Left ventricle myocardium inferior (tissue), 1 donor: Measurements from ENCODE around the gene HCFC1. TPM values are rescaled to one million over a fixed set of nuclear protein-coding genes. Genes with fewer than 3 reads are reported as not detected.

Source experiments
- DNase-seq: peaks from one replicate; pipeline ENCODE4 v3.0.0-alpha.2; 2020
- H3K27ac ChIP-seq: fragments of 200-600 bp; replicated peaks from 2 replicates; pipeline ENCODE4 v1.8.0; 2021
- H3K27me3 ChIP-seq: fragments of 200-600 bp; 2 replicates; pipeline ENCODE4 v1.8.0; 2021; ENCODE audit warnings: low read depth
- H3K36me3 ChIP-seq: fragments of 200-600 bp; 2 replicates; pipeline ENCODE4 v1.8.0; 2021
- H3K4me1 ChIP-seq: fragments of 200-600 bp; 2 replicates; pipeline ENCODE4 v1.8.0; 2021
- H3K4me3 ChIP-seq: fragments of 200-600 bp; 2 replicates; pipeline ENCODE4 v1.8.0; 2021; ENCODE audit warnings: mild to moderate bottlenecking, moderate library complexity
- H3K9me3 ChIP-seq: fragments of 200-600 bp; replicated peaks from 2 replicates; pipeline ENCODE4 v1.8.0; 2021
- CTCF ChIP-seq: fragments of 200-600 bp; IDR thresholded peaks from 2 replicates; pipeline ENCODE4 v1.8.0; 2021; ENCODE audit warnings: antibody characterized with exemption, mild to moderate bottlenecking, borderline replicate concordance
- intact Hi-C: fragments of 100-400 bp; cut with micrococcal nuclease; formaldehyde crosslinking; loops from one replicate; pipeline ENCODE4 v1.11.0; 2022
- total RNA-seq: library from RNA; stranded (reverse); fragmentation: NEBNext Ultra II Directional; extraction: Animal tissue kit (Norgen Biotek cat#: 25700); gene quantifications from one replicate; pipeline ENCODE4 v1.2.1, GENCODE V29; 2021
- donor health status: DM: no; HTN: yes; CAD: no; lungs with severe emphysema.

Gene HCFC1
- total RNA-seq, 1 donor from 2014 or later = 28.4 TPM

GRCh38 chrX:153957224-153957623 is 14.4 kb downstream of the HCFC1 start:
- Histone ChIP-seq H3K4me1 (peaks cover 9% of the 10 kb centered on the region), H3K9me3 (no peaks in the 10 kb centered on the region), H3K27me3 (no peaks in the 10 kb centered on the region), H3K4me3 (no peak overlapping the region), H3K36me3 (peaks cover 86% of the 10 kb centered on the region), H3K27ac (no peak overlapping the region)
- no peak for TF ChIP-seq CTCF
- no peak for DNase-seq
- intact Hi-C loops = no loop called here

GRCh38 chrX:153956044-153956907 is 15.3 kb downstream of the HCFC1 start:
- H3K4me3 ChIP-seq = no peak overlapping the region
- intact Hi-C loops = no loop called here
- no peak for DNase-seq
- peaks cover 9% of the 10 kb centered on the region for H3K4me1 ChIP-seq
- no peak overlapping the region for H3K27ac ChIP-seq
- no peak for TF ChIP-seq CTCF
- peaks cover 86% of the 10 kb centered on the region for H3K36me3 ChIP-seq
- no peaks in the 10 kb centered on the region for H3K9me3 ChIP-seq
- no peaks in the 10 kb centered on the region for H3K27me3 ChIP-seq

GRCh38 chrX:153955228-153955732 is 16.3 kb downstream of the HCFC1 start:
- no peaks in the 10 kb centered on the region for H3K27me3 ChIP-seq
- DNase-seq = no peak
- intact Hi-C loops = no loop called here
- H3K27ac ChIP-seq = no peak overlapping the region
- TF ChIP-seq CTCF = no peak
- peaks cover 88% of the 10 kb centered on the region for H3K36me3 ChIP-seq
- peaks cover 9% of the 10 kb centered on the region for H3K4me1 ChIP-seq
- no peak overlapping the region for H3K4me3 ChIP-seq
- no peaks in the 10 kb centered on the region for H3K9me3 ChIP-seq

GRCh38 chrX:153954558-153955227 is 16.9 kb downstream of the HCFC1 start:
- Histone ChIP-seq H3K36me3 (peaks cover 89% of the 10 kb centered on the region), H3K9me3 (no peaks in the 10 kb centered on the region), H3K4me3 (no peak overlapping the region), H3K27ac (no peak overlapping the region), H3K4me1 (peaks cover 12% of the 10 kb centered on the region), H3K27me3 (no peaks in the 10 kb centered on the region)
- TF ChIP-seq CTCF = no peak
- intact Hi-C loops = loop anchor here (5.0 kb wide), 1 partner anchor 192 kb away; the partner anchor contains the start of gene PLXNB3
- no peak for DNase-seq

GRCh38 chrX:153953892-153954557 is 17.6 kb downstream of the HCFC1 start:
- Histone ChIP-seq H3K9me3 (no peaks in the 10 kb centered on the region), H3K27ac (peak overlapping the region; percentile 40), H3K4me3 (no peak overlapping the region), H3K4me1 (peaks cover 19% of the 10 kb centered on the region), H3K36me3 (peaks cover 86% of the 10 kb centered on the region), H3K27me3 (no peaks in the 10 kb centered on the region)
- no peak for DNase-seq
- intact Hi-C loops = loop anchor here (5.0 kb wide), 1 partner anchor 192 kb away; the partner anchor contains the start of gene PLXNB3
- TF ChIP-seq CTCF = no peak
